Keratinocyte (primary cell): ENCODE measurements around the gene CFAP210. TPM values are rescaled to one million over a fixed set of nuclear protein-coding genes. Genes with fewer than 3 reads are reported as not detected.

Experiments used
- DNase-seq: peaks from one replicate; pipeline ENCODE4 v3.0.0-alpha.2; 2011; ENCODE audit warnings: low read depth, missing footprints, low spot score
- FAIRE-seq: peaks from 2 replicates; lab custom pipeline; 2011; peaks lifted over from hg19 to GRCh38; lab: Jason Lieb, UNC
- H2AFZ ChIP-seq: 2 replicates; pipeline ENCODE4 v1.6.0; 2012; ENCODE audit warnings: low read length, control low read depth, inconsistent platforms; ENCODE audit not compliant: control insufficient read depth
- H3K27ac ChIP-seq: 2 replicates; pipeline ENCODE4 v1.5.1; 2011; ENCODE audit warnings: low read length; ENCODE audit not compliant: control insufficient read depth, insufficient read depth
- H3K27me3 ChIP-seq: 3 replicates; pipeline ENCODE4 v1.6.0; 2011; ENCODE audit warnings: low read length; ENCODE audit not compliant: control insufficient read depth, insufficient read depth; ENCODE audit errors: extremely low read depth
- H3K36me3 ChIP-seq, 2 experiments: 2 replicates in 1 of 2; 3 replicates in 1 of 2; pipeline ENCODE4 v1.5.1; 2011; ENCODE audit warnings: low read length in 2 of 2, mild to moderate bottlenecking in 1 of 2; ENCODE audit not compliant: control insufficient read depth in 2 of 2, insufficient read depth in 2 of 2; ENCODE audit errors: extremely low read depth in 1 of 2
- H3K4me1 ChIP-seq: 3 replicates; pipeline ENCODE4 v1.5.1; 2011; ENCODE audit warnings: low read length; ENCODE audit not compliant: control insufficient read depth, insufficient read depth; ENCODE audit errors: extremely low read depth
- H3K4me2 ChIP-seq: 3 replicates; pipeline ENCODE4 v1.6.0; 2011; ENCODE audit warnings: low read depth, low read length; ENCODE audit not compliant: control insufficient read depth, insufficient read depth; ENCODE audit errors: extremely low read depth
- H3K4me3 ChIP-seq, 3 experiments: fragments of 200-600 bp in 1 of 3; sonication (generic) in 1 of 3; 2 replicates in 2 of 3; 3 replicates in 1 of 3; pipeline ENCODE4 v1.5.1; 2011 to 2016; ENCODE audit warnings: low read length in 3 of 3, mild to moderate bottlenecking in 3 of 3, control low read depth in 2 of 3, inconsistent platforms in 1 of 3, low read depth in 1 of 3, mixed read lengths in 1 of 3, mixed run types in 1 of 3, moderate library complexity in 1 of 3; ENCODE audit not compliant: control insufficient read depth in 2 of 3, insufficient read depth in 2 of 3; ENCODE audit errors: extremely low read depth in 1 of 3
- H3K79me2 ChIP-seq: 2 replicates; pipeline ENCODE4 v1.6.0; 2012; ENCODE audit warnings: low read length; ENCODE audit not compliant: control insufficient read depth, insufficient read depth
- H3K9ac ChIP-seq: 3 replicates; pipeline ENCODE4 v1.6.0; 2011; ENCODE audit warnings: low read length; ENCODE audit not compliant: control insufficient read depth, insufficient read depth; ENCODE audit errors: extremely low read depth
- H3K9me1 ChIP-seq: 3 replicates; pipeline ENCODE4 v1.6.0; 2011; ENCODE audit warnings: low read length; ENCODE audit not compliant: control insufficient read depth, insufficient read depth; ENCODE audit errors: extremely low read depth
- H3K9me3 ChIP-seq: 2 replicates; pipeline ENCODE4 v1.5.1; 2012; ENCODE audit warnings: low read depth, low read length; ENCODE audit not compliant: control insufficient read depth
- H4K20me1 ChIP-seq: 3 replicates; pipeline ENCODE4 v1.6.0; 2011; ENCODE audit warnings: low read length; ENCODE audit not compliant: control insufficient read depth, insufficient read depth; ENCODE audit errors: extremely low read depth
- EZH2 ChIP-seq: IDR thresholded peaks from one replicate; pipeline ENCODE4 v1.6.1; 2012; ENCODE audit warnings: inconsistent platforms, mild to moderate bottlenecking, low read length, moderate library complexity
- dilution Hi-C: fragments of 300-500 bp; cut with MboI; formaldehyde crosslinking; loops from one replicate; pipeline ENCODE4 v1.7.0; 2020; ENCODE audit warnings: low sequenced_read_pairs; ENCODE audit not compliant: extremely low pct_ligation_motif_present
- polyA plus RNA-seq, 5 experiments: library from polyadenylated mRNA; depleted of rRNA in 3 of 5; stranded (reverse) in 3 of 5; stranded (forward) in 1 of 5; unstranded in 1 of 5; fragments of >200 nt; gene quantifications; 1 replicate in 1 of 5; 2 replicates in 3 of 5; 3 replicates in 1 of 5; pipeline versions ENCODE4 v1.2.1 to v1.2.3, GENCODE V29; 2011 to 2012; ENCODE audit warnings: missing spikeins in 2 of 5, low read depth in 1 of 5, low replicate concordance in 1 of 5
- TF ChIP-seq, protein P1 (sequence below), 3 experiments: IDR thresholded peaks in 1 of 3; conservative IDR thresholded peaks in 1 of 3; optimal IDR thresholded peaks in 1 of 3; 2 replicates in 2 of 3; 3 replicates in 1 of 3; pipeline versions ENCODE3 to v1.5.1; 2011; ENCODE audit warnings: low read length in 3 of 3, mild to moderate bottlenecking in 3 of 3, moderate library complexity in 2 of 3, control low read depth in 1 of 3, inconsistent platforms in 1 of 3; ENCODE audit not compliant: insufficient read depth in 2 of 3; ENCODE audit errors: extremely low read depth in 1 of 3

The CFAP210 gene
- polyA plus RNA-seq, 1 donor (not counting 4 experiments of a cell fraction or from before 2014, with no cell fraction given): 0.30 TPM

DNA sequence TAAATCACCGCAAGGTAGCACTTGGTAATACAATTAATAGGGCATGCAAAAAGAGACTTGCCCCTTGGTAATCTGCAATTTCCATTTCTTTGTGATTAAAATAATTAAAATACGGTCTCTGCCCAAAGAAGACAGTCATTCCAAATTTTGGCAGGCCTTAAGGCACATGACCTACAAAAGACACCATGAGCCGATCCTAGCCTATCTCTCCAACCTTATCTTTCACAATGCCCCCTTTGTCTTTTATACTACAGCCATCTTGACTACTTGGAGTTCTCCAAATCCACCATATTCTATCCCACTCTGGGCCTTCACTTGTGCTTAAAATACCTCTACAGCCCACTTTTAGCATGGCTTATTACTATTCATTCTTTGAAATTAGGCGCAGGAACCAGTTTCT, 23.3 kb downstream of the CFAP210 start:
- H3K27me3 ChIP-seq: no peaks in the 10 kb centered on the region
- peaks cover 4% of the 10 kb centered on the region for H3K4me1 ChIP-seq
- no peaks in the 10 kb centered on the region for H3K9me3 ChIP-seq
- H3K4me2 ChIP-seq: no peak overlapping the region
- H4K20me1 ChIP-seq: no peaks in the 10 kb centered on the region
- H2AFZ ChIP-seq: no peak overlapping the region
- H3K27ac ChIP-seq: no peak overlapping the region
- H3K36me3 ChIP-seq: no peaks in the 10 kb centered on the region
- H3K9me1 ChIP-seq: no peaks in the 10 kb centered on the region
- no peak overlapping the region for H3K4me3 ChIP-seq
- no peak overlapping the region for H3K9ac ChIP-seq
- DNase-seq (no peak), FAIRE-seq (no peak)
- dilution Hi-C loops: no loop called here
- TF ChIP-seq, protein P1, sequence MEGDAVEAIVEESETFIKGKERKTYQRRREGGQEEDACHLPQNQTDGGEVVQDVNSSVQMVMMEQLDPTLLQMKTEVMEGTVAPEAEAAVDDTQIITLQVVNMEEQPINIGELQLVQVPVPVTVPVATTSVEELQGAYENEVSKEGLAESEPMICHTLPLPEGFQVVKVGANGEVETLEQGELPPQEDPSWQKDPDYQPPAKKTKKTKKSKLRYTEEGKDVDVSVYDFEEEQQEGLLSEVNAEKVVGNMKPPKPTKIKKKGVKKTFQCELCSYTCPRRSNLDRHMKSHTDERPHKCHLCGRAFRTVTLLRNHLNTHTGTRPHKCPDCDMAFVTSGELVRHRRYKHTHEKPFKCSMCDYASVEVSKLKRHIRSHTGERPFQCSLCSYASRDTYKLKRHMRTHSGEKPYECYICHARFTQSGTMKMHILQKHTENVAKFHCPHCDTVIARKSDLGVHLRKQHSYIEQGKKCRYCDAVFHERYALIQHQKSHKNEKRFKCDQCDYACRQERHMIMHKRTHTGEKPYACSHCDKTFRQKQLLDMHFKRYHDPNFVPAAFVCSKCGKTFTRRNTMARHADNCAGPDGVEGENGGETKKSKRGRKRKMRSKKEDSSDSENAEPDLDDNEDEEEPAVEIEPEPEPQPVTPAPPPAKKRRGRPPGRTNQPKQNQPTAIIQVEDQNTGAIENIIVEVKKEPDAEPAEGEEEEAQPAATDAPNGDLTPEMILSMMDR (optimal IDR thresholded peaks at IDR 0.05 in 1 of 3, IDR thresholded peaks at IDR 0.05 in 1 of 3, conservative IDR thresholded peaks at IDR 0.05 in 1 of 3; ENCODE audit: extremely low read depth in 1 of 3, insufficient read depth in 2 of 3, low read length in 3 of 3): no peak
- no peak for TF ChIP-seq EZH2
- no peaks in the 10 kb centered on the region for H3K79me2 ChIP-seq

DNA sequence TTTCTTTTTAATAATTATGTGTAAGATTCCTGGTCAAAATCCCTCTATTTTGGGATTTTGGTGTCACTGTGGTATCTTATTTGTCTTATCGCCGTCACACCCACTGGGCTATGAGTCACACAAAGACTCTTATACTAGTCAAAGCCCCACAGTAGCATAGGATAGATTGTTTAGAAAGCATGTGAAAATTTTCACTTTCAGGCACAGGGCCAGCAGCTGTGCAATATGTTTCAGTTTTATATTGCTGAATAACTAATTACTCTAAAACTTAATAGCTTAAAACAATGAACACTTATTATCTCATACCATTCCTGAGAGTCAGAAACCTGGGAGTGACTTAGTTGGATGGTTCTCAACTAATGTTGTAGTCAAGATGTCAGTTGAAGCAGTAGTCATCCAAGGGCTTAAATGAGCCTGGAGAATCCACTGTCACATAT, 24.0 kb downstream of the CFAP210 start:
- H3K4me3 ChIP-seq: no peak overlapping the region
- no peak overlapping the region for H2AFZ ChIP-seq
- DNase-seq (no peak), FAIRE-seq (no peak)
- no peaks in the 10 kb centered on the region for H3K36me3 ChIP-seq
- H3K27ac ChIP-seq: no peak overlapping the region
- H3K9me3 ChIP-seq: no peaks in the 10 kb centered on the region
- H3K4me2 ChIP-seq: no peak overlapping the region
- no peaks in the 10 kb centered on the region for H4K20me1 ChIP-seq
- H3K79me2 ChIP-seq: no peaks in the 10 kb centered on the region
- H3K9me1 ChIP-seq: no peaks in the 10 kb centered on the region
- H3K9ac ChIP-seq: no peak overlapping the region
- no peak for TF ChIP-seq EZH2
- TF ChIP-seq, protein P1 (optimal IDR thresholded peaks at IDR 0.05 in 1 of 3, IDR thresholded peaks at IDR 0.05 in 1 of 3, conservative IDR thresholded peaks at IDR 0.05 in 1 of 3; ENCODE audit: extremely low read depth in 1 of 3, insufficient read depth in 2 of 3, low read length in 3 of 3): no peak
- dilution Hi-C loops: no loop called here
- peaks cover 4% of the 10 kb centered on the region for H3K4me1 ChIP-seq
- no peaks in the 10 kb centered on the region for H3K27me3 ChIP-seq
